Stomach (tissue), 4 donors: ENCODE measurements around the gene TAS2R60.

ENCODE experiments used
- EP300 ChIP-seq: sonication (generic); formaldehyde crosslinking; IDR thresholded peaks from one replicate; pipeline ENCODE4 v1.6.1; 2017; ENCODE audit warnings: antibody characterized with exemption
- POLR2A ChIP-seq, 4 donors: fragments of 450-650 bp; IDR thresholded peaks; one replicate each; pipeline ENCODE4 v1.6.1; 2016; ENCODE audit warnings: antibody characterized with exemption in 4 of 4, control low read depth in 2 of 4, mild to moderate bottlenecking in 1 of 4, moderate library complexity in 1 of 4
- POLR2AphosphoS5 ChIP-seq, 3 donors: sonication (generic); formaldehyde crosslinking; IDR thresholded peaks; one replicate each; pipeline ENCODE4 v1.6.1; 2016; ENCODE audit warnings: antibody characterized with exemption in 3 of 3
- TF ChIP-seq, protein P1 (sequence below), 7 experiments: fragments of 450-650 bp in 4 of 7; fragments of 200-600 bp in 3 of 7; sonication (generic) in 3 of 7; IDR thresholded peaks; one replicate each; pipeline ENCODE4 v1.5.1; 2016 to 2019; ENCODE audit warnings: antibody characterized with exemption in 7 of 7, control low read depth in 2 of 7, mild to moderate bottlenecking in 1 of 7

DNA sequence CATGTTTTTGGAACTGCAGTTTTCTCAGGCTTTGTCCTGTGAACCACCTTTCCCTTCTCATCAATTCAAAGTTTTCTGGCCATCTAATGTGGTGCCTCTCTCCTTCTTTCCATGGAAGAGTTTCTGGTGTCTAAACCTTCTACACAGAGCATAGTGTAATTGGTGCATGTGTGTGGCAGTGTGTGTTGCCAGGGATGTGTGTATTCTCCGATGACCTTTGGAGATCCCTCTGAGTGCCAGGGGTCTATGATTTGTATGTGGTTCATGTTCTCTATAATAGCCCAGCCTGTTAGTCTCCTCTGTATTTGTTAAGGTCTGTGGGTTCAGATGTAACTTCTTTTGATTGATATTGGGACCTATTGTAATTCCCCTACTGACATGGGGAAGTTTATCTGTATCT, 1.5 kb downstream of the TAS2R60 start:
- TF ChIP-seq, protein P1, sequence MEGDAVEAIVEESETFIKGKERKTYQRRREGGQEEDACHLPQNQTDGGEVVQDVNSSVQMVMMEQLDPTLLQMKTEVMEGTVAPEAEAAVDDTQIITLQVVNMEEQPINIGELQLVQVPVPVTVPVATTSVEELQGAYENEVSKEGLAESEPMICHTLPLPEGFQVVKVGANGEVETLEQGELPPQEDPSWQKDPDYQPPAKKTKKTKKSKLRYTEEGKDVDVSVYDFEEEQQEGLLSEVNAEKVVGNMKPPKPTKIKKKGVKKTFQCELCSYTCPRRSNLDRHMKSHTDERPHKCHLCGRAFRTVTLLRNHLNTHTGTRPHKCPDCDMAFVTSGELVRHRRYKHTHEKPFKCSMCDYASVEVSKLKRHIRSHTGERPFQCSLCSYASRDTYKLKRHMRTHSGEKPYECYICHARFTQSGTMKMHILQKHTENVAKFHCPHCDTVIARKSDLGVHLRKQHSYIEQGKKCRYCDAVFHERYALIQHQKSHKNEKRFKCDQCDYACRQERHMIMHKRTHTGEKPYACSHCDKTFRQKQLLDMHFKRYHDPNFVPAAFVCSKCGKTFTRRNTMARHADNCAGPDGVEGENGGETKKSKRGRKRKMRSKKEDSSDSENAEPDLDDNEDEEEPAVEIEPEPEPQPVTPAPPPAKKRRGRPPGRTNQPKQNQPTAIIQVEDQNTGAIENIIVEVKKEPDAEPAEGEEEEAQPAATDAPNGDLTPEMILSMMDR (IDR thresholded peaks at IDR 0.05): no peak
- TF ChIP-seq EP300 (no peak), POLR2AphosphoS5 (IDR thresholded peaks at IDR 0.05) (no peak), POLR2A (IDR thresholded peaks at IDR 0.05) (no peak)
